ENCODE data around the gene ACOX2.
A peak's percentile ranks its signal among the peaks of the same experiment; 100 is the strongest.

Gene ACOX2

DNA sequence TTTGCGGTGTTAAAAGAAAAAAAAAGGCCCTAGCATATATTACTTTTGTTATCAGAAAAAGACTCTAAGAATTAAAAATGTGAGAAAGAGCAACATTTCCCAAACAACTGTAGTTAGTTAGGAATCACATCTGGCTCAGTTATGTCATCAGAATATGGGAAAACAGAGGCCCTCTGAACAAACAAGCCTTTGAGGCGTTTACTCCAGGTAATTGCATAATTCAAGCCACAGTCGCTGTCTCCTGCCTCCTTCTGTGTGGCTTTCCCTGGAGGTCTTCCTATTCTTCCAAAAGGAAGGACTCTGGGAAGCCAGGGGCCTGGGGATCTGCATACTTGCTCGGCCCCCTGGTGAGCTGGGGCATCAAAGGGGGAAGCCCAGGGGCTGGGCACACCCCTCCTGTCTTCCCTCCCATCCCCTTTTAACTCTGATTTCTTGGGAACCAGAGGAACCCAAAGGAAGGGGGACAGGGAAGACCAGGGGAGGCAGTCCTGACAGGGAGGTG lies 43.9 kb upstream of the ACOX2 start:
- DNase-seq: no peak
- no peak overlapping the region for H3K27ac ChIP-seq
- H3K27me3 ChIP-seq (replicated peaks): peaks cover 4% of the 10 kb centered on the region
- in situ Hi-C loops (cut with HindIII; ENCODE audit: low pct_ligation_motif_present, low sequenced_read_pairs): no loop called here
- no peak overlapping the region for H3K4me3 ChIP-seq (ENCODE audit: low read depth, low read length)
- TF ChIP-seq, protein P1, sequence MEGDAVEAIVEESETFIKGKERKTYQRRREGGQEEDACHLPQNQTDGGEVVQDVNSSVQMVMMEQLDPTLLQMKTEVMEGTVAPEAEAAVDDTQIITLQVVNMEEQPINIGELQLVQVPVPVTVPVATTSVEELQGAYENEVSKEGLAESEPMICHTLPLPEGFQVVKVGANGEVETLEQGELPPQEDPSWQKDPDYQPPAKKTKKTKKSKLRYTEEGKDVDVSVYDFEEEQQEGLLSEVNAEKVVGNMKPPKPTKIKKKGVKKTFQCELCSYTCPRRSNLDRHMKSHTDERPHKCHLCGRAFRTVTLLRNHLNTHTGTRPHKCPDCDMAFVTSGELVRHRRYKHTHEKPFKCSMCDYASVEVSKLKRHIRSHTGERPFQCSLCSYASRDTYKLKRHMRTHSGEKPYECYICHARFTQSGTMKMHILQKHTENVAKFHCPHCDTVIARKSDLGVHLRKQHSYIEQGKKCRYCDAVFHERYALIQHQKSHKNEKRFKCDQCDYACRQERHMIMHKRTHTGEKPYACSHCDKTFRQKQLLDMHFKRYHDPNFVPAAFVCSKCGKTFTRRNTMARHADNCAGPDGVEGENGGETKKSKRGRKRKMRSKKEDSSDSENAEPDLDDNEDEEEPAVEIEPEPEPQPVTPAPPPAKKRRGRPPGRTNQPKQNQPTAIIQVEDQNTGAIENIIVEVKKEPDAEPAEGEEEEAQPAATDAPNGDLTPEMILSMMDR (IDR thresholded peaks at IDR 0.05; ENCODE audit: low read depth, low read length, missing control alignments): no peak
- H3K36me3 ChIP-seq (replicated peaks): no peaks in the 10 kb centered on the region

DNA sequence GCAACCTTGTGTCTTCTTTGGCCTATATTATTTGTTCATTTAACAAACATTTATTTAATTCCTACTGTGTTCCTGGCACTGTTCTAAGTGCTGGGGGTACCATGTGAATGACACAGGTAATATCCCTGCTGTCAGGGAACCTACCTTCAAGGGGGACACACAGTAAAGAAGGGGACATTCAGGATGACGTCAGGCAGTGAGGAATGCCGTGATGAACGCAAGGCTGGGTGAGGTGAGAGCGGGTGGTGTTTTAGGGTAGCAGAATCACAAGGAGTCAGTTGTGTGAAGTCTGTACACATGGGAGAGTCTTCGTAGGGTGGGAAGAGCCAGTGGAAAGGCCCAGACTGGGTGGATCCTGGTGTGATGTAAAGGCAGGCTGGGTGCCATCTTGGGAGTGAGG lies 41.9 kb upstream of the ACOX2 start:
- DNase-seq: no peak
- Histone ChIP-seq H3K27me3 (replicated peaks) (no peaks in the 10 kb centered on the region), H3K36me3 (replicated peaks) (no peaks in the 10 kb centered on the region), H3K27ac (no peak overlapping the region), H3K4me3 (ENCODE audit: low read depth, low read length) (no peak overlapping the region)
- TF ChIP-seq, protein P1 (IDR thresholded peaks at IDR 0.05; ENCODE audit: low read depth, low read length, missing control alignments): no peak
- in situ Hi-C loops (cut with HindIII; ENCODE audit: low pct_ligation_motif_present, low sequenced_read_pairs): no loop called here

GRCh38 chr3:58577269-58577821 lies 40.4 kb upstream of the ACOX2 start, which contains the start of gene FAM107A:
Gene FAM107A, minus strand, starts transcription at chr3:58577391. Its CDS starts 7,531 bp downstream, at chr3:58569860.
- in situ Hi-C loops (cut with HindIII; ENCODE audit: low pct_ligation_motif_present, low sequenced_read_pairs): no loop called here
- Histone ChIP-seq H3K4me3 (ENCODE audit: low read depth, low read length) (no peak within 1 kb of the TSS), H3K36me3 (replicated peaks) (no peaks in the 10 kb centered on the region), H3K27me3 (replicated peaks) (no peaks in the 10 kb centered on the region), H3K27ac (no peak within 1 kb of the TSS)
- peak; percentile 45 for DNase-seq
- TF ChIP-seq, protein P1 (IDR thresholded peaks at IDR 0.05; ENCODE audit: low read depth, low read length, missing control alignments): peak; percentile 44

- TF ChIP-seq, protein P1 (IDR thresholded peaks at IDR 0.05; ENCODE audit: low read depth, low read length, missing control alignments): no peak
- Histone ChIP-seq H3K27me3 (replicated peaks) (no peaks in the 10 kb centered on the region), H3K27ac (no peak overlapping the region), H3K36me3 (replicated peaks) (no peaks in the 10 kb centered on the region), H3K4me3 (ENCODE audit: low read depth, low read length) (no peak overlapping the region)
- in situ Hi-C loops (cut with HindIII; ENCODE audit: low pct_ligation_motif_present, low sequenced_read_pairs): no loop called here
- no peak for DNase-seq
These were observed 39.7 kb upstream of the ACOX2 start for GRCh38 chr3:58576716-58577115.

DNA sequence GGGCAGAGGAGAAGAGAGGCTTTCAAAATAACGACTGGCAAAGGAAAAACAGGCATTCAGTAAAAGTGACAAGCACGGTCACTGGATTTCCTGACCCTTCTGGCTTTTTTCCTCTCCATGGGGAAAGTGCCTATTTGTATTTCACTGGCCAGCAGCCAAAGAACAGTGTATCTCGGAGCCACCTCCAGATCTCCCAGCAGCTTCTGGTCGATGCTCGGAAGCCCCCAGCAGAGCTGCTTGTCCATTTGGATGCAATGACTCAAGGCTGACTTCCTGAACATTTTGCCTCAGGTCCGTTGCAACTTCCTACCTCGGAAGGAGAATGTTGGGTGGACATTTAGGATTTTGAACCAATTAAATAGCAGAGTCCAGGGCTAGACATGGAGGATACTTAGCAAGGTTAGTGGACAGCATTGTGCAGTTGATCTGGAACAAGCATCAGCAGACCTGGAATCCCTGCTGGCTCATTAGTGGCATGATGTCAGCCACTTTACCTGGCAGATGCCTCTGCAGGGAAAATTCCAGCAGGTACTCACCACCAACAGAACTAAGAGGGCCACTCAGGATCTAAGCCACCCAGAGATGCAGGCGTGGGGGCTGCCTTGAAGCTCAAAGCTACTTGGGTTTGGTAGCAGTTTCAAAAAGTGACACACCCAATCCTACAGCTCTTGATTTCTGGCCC lies 39.1 kb upstream of the ACOX2 start:
- no peaks in the 10 kb centered on the region for H3K27me3 ChIP-seq (replicated peaks)
- no peak overlapping the region for H3K27ac ChIP-seq
- in situ Hi-C loops (cut with HindIII; ENCODE audit: low pct_ligation_motif_present, low sequenced_read_pairs): no loop called here
- H3K4me3 ChIP-seq (ENCODE audit: low read depth, low read length): no peak overlapping the region
- no peak for DNase-seq
- no peaks in the 10 kb centered on the region for H3K36me3 ChIP-seq (replicated peaks)
- TF ChIP-seq, protein P1 (IDR thresholded peaks at IDR 0.05; ENCODE audit: low read depth, low read length, missing control alignments): no peak
